ENCODE data around the gene CHN1. TPM values are rescaled to one million over a fixed set of nuclear protein-coding genes. Genes with fewer than 3 reads are reported as not detected.

CHN1 gene
- total RNA-seq, 4 donors from 2014 or later, result 0.66 to 4.7 (median 2.4) TPM

DNA sequence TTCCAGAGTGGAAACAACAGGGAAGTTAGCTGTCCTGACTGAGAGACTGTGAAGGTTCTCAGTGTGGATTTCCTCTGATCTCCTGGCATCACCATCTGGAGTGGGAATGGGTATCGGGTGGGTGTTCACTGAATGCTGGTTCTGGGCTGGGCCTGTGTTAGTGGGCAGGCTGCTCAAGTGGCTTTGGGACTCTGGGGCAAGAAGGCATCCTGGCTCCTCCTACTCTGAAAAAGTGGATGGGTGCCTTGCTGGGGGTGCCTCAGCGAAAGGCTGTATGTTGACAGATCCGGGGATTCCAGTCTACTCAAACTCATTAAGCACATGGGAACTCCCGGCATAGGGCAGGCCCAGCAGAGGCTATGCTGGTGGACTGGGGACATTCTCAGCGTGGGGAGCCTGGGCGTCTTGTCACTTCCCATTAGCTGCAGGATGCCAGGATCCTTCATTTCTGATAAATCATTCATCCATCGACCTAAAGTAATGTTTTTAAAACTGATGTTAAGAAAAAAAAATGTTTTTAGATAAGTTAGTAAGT is 213.4 kb downstream of the CHN1 start:
- Histone ChIP-seq H3K9me3 (no peaks in the 10 kb centered on the region), H3K27ac (no peak overlapping the region), H3K4me1 (no peaks in the 10 kb centered on the region), H3K4me3 (no peak overlapping the region), H3K36me3 (no peaks in the 10 kb centered on the region), H3K27me3 (no peaks in the 10 kb centered on the region)
- ATAC-seq, result no peak
- intact Hi-C loops (cut with DNase I; ENCODE audit: low total_unique reads), result no loop called here
- no peak for DNase-seq
- in situ Hi-C loops (cut with MboI; ENCODE audit: low sequenced_read_pairs in 4 of 4), result no loop called here
- TF ChIP-seq CTCF (IDR thresholded peaks at IDR 0.05 in 4 of 5, conservative IDR thresholded peaks at IDR 0.05 in 1 of 5) (no peak), POLR2A (IDR thresholded peaks at IDR 0.05) (no peak)

DNA sequence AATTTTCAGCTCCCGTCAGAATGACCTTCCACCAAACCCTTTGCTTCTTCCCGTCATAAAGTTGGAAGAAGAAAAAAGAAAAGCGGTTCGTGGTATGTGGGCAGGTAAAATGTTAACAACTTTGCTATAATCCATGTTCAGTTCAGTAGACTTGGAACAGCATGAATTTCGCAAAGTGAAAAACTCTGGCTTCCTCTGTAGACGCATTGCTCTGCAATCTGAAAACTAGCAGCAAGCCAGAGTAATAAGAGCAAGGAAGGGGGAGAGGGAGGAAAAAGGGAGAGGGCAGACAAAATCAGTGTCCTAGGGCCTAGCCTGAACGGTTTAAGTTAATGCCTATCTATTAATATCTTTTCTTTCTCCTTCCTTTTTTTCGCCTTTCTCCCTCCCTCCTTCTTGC is 214.2 kb downstream of the CHN1 start:
- H3K4me1 ChIP-seq, result no peaks in the 10 kb centered on the region
- H3K9me3 ChIP-seq, result no peaks in the 10 kb centered on the region
- H3K27me3 ChIP-seq, result no peaks in the 10 kb centered on the region
- TF ChIP-seq CTCF (IDR thresholded peaks at IDR 0.05 in 4 of 5, conservative IDR thresholded peaks at IDR 0.05 in 1 of 5) (no peak), POLR2A (IDR thresholded peaks at IDR 0.05) (no peak)
- H3K27ac ChIP-seq, result no peak overlapping the region
- no peaks in the 10 kb centered on the region for H3K36me3 ChIP-seq
- ATAC-seq (no peak), DNase-seq (no peak)
- intact Hi-C loops (cut with DNase I; ENCODE audit: low total_unique reads) (no loop called here), in situ Hi-C loops (cut with MboI; ENCODE audit: low sequenced_read_pairs in 4 of 4) (no loop called here)
- no peak overlapping the region for H3K4me3 ChIP-seq

GRCh38 chr2:174789001-174789400 is 216.2 kb downstream of the CHN1 start:
- TF ChIP-seq CTCF (IDR thresholded peaks at IDR 0.05 in 4 of 5, conservative IDR thresholded peaks at IDR 0.05 in 1 of 5) (no peak), POLR2A (IDR thresholded peaks at IDR 0.05) (no peak)
- H3K9me3 ChIP-seq, result no peaks in the 10 kb centered on the region
- DNase-seq (no peak), ATAC-seq (no peak)
- H3K27me3 ChIP-seq, result no peaks in the 10 kb centered on the region
- H3K4me1 ChIP-seq, result no peaks in the 10 kb centered on the region
- no peaks in the 10 kb centered on the region for H3K36me3 ChIP-seq
- no peak overlapping the region for H3K4me3 ChIP-seq
- intact Hi-C loops (cut with DNase I; ENCODE audit: low total_unique reads), result no loop called here
- in situ Hi-C loops (cut with MboI; ENCODE audit: low sequenced_read_pairs in 4 of 4), result no loop called here
- no peak overlapping the region for H3K27ac ChIP-seq

GRCh38 chr2:174788291-174788929 is 216.8 kb downstream of the CHN1 start:
- ATAC-seq, result no peak
- H3K4me3 ChIP-seq, result no peak overlapping the region

More at GRCh38 chr2:174788291-174788929, 216.8 kb downstream of the CHN1 start:
- DNase-seq, result no peak
- intact Hi-C loops (cut with DNase I; ENCODE audit: low total_unique reads), result no loop called here
- H3K4me1 ChIP-seq, result no peaks in the 10 kb centered on the region
- no peak overlapping the region for H3K27ac ChIP-seq
- no peaks in the 10 kb centered on the region for H3K9me3 ChIP-seq
- H3K27me3 ChIP-seq, result no peaks in the 10 kb centered on the region
- TF ChIP-seq CTCF (IDR thresholded peaks at IDR 0.05 in 4 of 5, conservative IDR thresholded peaks at IDR 0.05 in 1 of 5) (no peak), POLR2A (IDR thresholded peaks at IDR 0.05) (no peak)
- H3K36me3 ChIP-seq, result no peaks in the 10 kb centered on the region
- in situ Hi-C loops (cut with MboI; ENCODE audit: low sequenced_read_pairs in 4 of 4), result no loop called here

All from gastrocnemius medialis (tissue), 4 donors.